Pancreas (tissue), 10 donors: ENCODE data around the gene C16orf54. TPM values are rescaled to one million over a fixed set of nuclear protein-coding genes. Genes with fewer than 3 reads are reported as not detected.

Source experiments
- ATAC-seq, 4 donors: fragments of 200-7000 bp; cut with Tn5 transposase; one replicate each; pipeline versions ENCODE4 v1.8.0 to v1.9.1; 2020; ENCODE audit warnings: mild to moderate bottlenecking in 4 of 4, moderate library complexity in 4 of 4
- DNase-seq, 6 donors: peaks; one replicate each; pipeline ENCODE4 v3.0.0-alpha.2; 2020
- FAIRE-seq: peaks from 2 replicates; lab custom pipeline; 2012; peaks lifted over from hg19 to GRCh38; lab: Jason Lieb, UNC
- H3K27ac ChIP-seq, 4 donors: fragments of 200-600 bp; sonication (generic); 1 replicate in 3 of 4; 2 replicates in 1 of 4; pipeline versions ENCODE4 v1.5.0 to v1.8.0; 2020
- H3K27me3 ChIP-seq, 4 donors: fragments of 200-600 bp; one replicate each; pipeline ENCODE4 v1.8.0; 2021
- H3K36me3 ChIP-seq, 3 donors: fragments of 200-600 bp; sonication (generic) in 1 of 3; one replicate each; pipeline versions ENCODE4 v1.5.0 to v1.8.0; 2020 to 2021
- H3K4me1 ChIP-seq, 3 donors: fragments of 200-600 bp; one replicate each; pipeline ENCODE4 v1.8.0; 2021
- H3K4me3 ChIP-seq, 4 donors: fragments of 200-600 bp; sonication (generic) in 2 of 4; one replicate each; pipeline versions ENCODE4 v1.5.0 to v1.8.0; 2020 to 2021
- H3K9me3 ChIP-seq, 4 donors: fragments of 200-600 bp; one replicate each; pipeline ENCODE4 v1.8.0; 2021
- CTCF ChIP-seq, 4 donors: fragments of 200-600 bp; sonication (generic) in 3 of 4; IDR thresholded peaks; one replicate each; pipeline versions ENCODE4 v1.5.0 to v1.8.0; 2021; ENCODE audit warnings: antibody characterized with exemption in 4 of 4
- WGBS, 2 donors: extraction: QIAGEN DNeasy Blood & Tissue Kit; methylation state at CpG; one replicate each; pipeline ENCODE4 v1.1.7; 2013; 5-methylcytosine and 5-hydroxymethylcytosine counted together
- intact Hi-C, 3 donors: fragments of 100-400 bp; cut with DNase I; formaldehyde crosslinking; loops; one replicate each; pipeline versions ENCODE4 v1.11.1 to v1.14.2; 2022
- polyA plus RNA-seq, 2 donors: library from polyadenylated mRNA; stranded (reverse); fragments of 200-250 nt; gene quantifications; one replicate each; pipeline ENCODE4 v1.2.3, GENCODE V29; 2013
- total RNA-seq, 6 donors: library from RNA; stranded (reverse); fragmentation: NEBNext Ultra II Directional in 4 of 6; extraction: Animal tissue kit (Norgen Biotek cat#: 25700) in 4 of 6; gene quantifications; one replicate each; pipeline versions ENCODE4 v1.2.1 to v1.2.4, GENCODE V29; 2021 to 2023
- donor health status: healthy with polysubstance abuse.
- donor health status: DM: no; HTN: no; CAD: no; lungs with moderate emphysema.
- donor health status: DM: no; HTN: no; CAD: no.
- donor health status: control.
- donor health status: control.
- donor health status: Bipolar disorder and iron deficiency.
- donor health status: DM: yes; HTN: yes; CAD: no.
- donor health status: DM: no; HTN: no; CAD: no.
- donor health status: DM: no; HTN: no; CAD: no.
- donor health status: DM: yes; HTN: yes; CAD: no.

The C16orf54 gene
- total and polyA plus RNA-seq, 8 donors = 0.23 to 1.5 (median 0.26) TPM; not detected in 1

GRCh38 chr16:29705030-29705429 lies 40.8 kb downstream of the C16orf54 start:
- intact Hi-C loops = no loop called here
- no peak for FAIRE-seq
- 50 to 66% methylated on average over 2 of the region's 2 CpGs for WGBS, 2 donors

GRCh38 chr16:29702269-29702668 lies 43.5 kb downstream of the C16orf54 start:
- FAIRE-seq = no peak
- H3K27me3 ChIP-seq = no peaks in the 10 kb centered on the region
- H3K27ac ChIP-seq = no peak overlapping the region
- TF ChIP-seq CTCF (IDR thresholded peaks at IDR 0.05) = no peak
- H3K4me3 ChIP-seq = no peak overlapping the region
- WGBS, 2 donors = 69 to 70% methylated on average over 13 of the region's 13 CpGs
- H3K4me1 ChIP-seq = no peaks in the 10 kb centered on the region
- intact Hi-C loops = no loop called here
- no peak for DNase-seq
- H3K36me3 ChIP-seq = no peaks in the 10 kb centered on the region
- no peaks in the 10 kb centered on the region for H3K9me3 ChIP-seq
- no peak for ATAC-seq

More at GRCh38 chr16:29705030-29705429, 40.8 kb downstream of the C16orf54 start:
- Histone ChIP-seq H3K27ac (no peak overlapping the region), H3K36me3 (no peaks in the 10 kb centered on the region), H3K4me1 (no peaks in the 10 kb centered on the region), H3K4me3 (no peak overlapping the region), H3K9me3 (no peaks in the 10 kb centered on the region), H3K27me3 (no peaks in the 10 kb centered on the region)
- no peak for ATAC-seq
- TF ChIP-seq CTCF (IDR thresholded peaks at IDR 0.05) = no peak
- DNase-seq = no peak

- H3K27ac ChIP-seq = no peak overlapping the region
- intact Hi-C loops = no loop called here
- no peak for TF ChIP-seq CTCF (IDR thresholded peaks at IDR 0.05)
- DNase-seq (no peak), ATAC-seq (no peak), FAIRE-seq (no peak)
- WGBS, 2 donors = 79 to 82% methylated on average over 5 of the region's 5 CpGs
- H3K9me3 ChIP-seq = no peaks in the 10 kb centered on the region
- no peak overlapping the region for H3K4me3 ChIP-seq
- H3K27me3 ChIP-seq = no peaks in the 10 kb centered on the region
- no peaks in the 10 kb centered on the region for H3K36me3 ChIP-seq
- H3K4me1 ChIP-seq = no peaks in the 10 kb centered on the region
Observed at GRCh38 chr16:29701214-29701555, 44.6 kb downstream of the C16orf54 start.

GRCh38 chr16:29700253-29700987 lies 45.4 kb downstream of the C16orf54 start:
- FAIRE-seq (no peak), DNase-seq (peak; percentile 57 to 85 (median 76)), ATAC-seq (peak; percentile 89 to 99 (median 96))
- no peak overlapping the region for H3K27ac ChIP-seq
- H3K4me1 ChIP-seq = no peaks in the 10 kb centered on the region
- intact Hi-C loops = no loop called here
- WGBS, 2 donors = 10 to 11% methylated on average over 14 of the region's 14 CpGs
- TF ChIP-seq CTCF (IDR thresholded peaks at IDR 0.05) = peak; percentile 78 to 83 (median 80)
- H3K9me3 ChIP-seq = no peaks in the 10 kb centered on the region
- no peaks in the 10 kb centered on the region for H3K36me3 ChIP-seq
- no peaks in the 10 kb centered on the region for H3K27me3 ChIP-seq
- no peak overlapping the region for H3K4me3 ChIP-seq
